COLO668 (cell line): ENCODE data around the gene PGGT1B.

Experiments
- DNase-seq: peaks from one replicate; lab custom pipeline; 2025; ENCODE audit not compliant: unreplicated experiment; lab: John Stamatoyannopoulos, UW

The PGGT1B gene

DNA sequence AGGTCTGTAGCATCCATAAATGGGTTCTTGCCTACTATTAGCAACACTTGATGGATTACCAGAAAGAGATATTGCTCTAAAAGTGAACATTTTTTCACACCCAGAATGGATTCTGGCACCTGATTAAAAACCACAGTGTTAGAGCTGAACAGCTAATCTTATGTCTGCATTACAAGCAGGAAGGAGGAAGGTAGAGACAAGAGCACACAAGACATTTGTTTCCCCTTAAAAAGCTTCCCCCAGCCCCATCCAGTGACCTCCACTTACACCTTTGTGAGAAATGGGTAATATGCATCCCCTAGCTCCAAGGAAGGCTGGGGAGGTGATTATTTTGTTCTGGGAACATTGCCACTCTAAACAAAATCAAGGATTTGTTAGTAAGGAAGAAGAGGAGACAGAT, 80.9 kb downstream of the PGGT1B start:
- no peak for DNase-seq

GRCh38 chr5:115180165-115180709, 82.4 kb downstream of the PGGT1B start:
- DNase-seq = peak; percentile 60

- DNase-seq = peak; percentile 28
Observed at GRCh38 chr5:115179394-115180164, 83.1 kb downstream of the PGGT1B start.

- no peak for DNase-seq
Observed at GRCh38 chr5:115179030-115179393, 83.7 kb downstream of the PGGT1B start.

GRCh38 chr5:115170929-115171510, 91.7 kb downstream of the PGGT1B start:
- no peak for DNase-seq

GRCh38 chr5:115170134-115170928, 92.3 kb downstream of the PGGT1B start:
- peak; percentile 78 for DNase-seq

DNA sequence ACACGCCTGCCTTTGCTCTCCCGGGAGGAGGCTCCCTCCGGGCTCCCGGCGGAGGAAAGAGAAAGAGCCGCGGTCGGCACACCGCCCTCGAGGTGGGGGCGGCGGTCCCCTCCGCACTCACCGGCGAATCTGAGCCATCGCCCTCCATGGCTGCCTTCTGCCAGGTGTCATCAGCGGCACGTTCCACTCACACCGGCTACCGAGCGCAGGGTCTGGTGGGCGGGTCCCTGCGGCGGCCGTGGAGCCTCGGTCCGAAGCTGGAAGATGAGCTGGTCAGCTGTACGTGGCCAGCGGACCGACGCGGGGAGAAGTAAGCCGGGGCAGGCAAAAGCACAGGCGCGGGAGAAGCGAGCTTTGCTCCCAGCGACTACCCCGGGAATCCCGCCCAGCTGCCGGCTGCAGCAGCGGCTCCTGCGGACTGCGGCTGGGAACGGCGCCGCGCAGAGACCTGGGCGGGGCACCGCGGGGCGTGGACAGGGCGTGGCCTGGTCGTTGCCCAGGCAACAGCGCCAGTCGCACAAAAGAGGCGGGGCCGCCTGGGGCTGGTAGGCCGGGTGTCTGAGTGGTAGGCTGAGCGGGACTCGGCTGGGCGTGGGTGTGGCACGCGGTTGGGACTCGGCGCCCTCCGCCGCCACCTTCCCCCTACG, 93.1 kb downstream of the PGGT1B start, which contains the start of gene TRIM36:
TRIM36 (minus strand) TSS at position 422 of the 647 bp plus-strand sequence; CDS start at position 148, 274 bp downstream.
- peak; percentile 95 for DNase-seq

DNA sequence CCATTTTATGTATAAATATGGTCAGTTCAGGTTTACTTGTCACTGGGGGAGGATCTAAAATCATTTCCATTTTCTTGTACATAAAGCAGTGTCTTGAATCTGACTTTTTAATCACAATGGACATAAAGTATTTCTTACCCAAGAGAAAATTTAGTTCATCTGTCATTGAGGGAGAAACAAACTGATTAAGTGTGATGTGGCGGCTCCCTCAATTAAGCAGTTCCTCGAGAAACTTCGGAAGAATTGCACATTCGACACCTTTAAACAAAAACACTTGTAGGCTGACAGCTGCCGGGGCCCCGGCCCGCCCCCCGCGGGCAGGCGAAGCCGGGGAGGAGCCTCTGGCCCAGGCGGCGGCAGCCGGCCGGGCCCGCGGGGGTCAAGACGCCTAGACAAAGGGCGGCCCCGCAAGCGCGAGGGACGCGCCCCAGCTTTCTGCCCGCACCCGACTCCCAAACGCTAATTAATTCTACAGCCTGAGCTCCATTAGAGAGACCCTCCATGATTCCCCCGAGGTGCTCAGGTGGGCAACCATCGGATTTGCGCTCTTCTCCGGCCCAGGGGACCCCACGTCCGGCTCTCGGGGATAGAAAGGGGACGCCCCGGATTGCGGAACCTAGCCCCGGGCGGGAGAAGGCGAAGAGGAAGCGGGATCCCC, 93.7 kb downstream of the PGGT1B start:
- peak; percentile 56 for DNase-seq

DNA sequence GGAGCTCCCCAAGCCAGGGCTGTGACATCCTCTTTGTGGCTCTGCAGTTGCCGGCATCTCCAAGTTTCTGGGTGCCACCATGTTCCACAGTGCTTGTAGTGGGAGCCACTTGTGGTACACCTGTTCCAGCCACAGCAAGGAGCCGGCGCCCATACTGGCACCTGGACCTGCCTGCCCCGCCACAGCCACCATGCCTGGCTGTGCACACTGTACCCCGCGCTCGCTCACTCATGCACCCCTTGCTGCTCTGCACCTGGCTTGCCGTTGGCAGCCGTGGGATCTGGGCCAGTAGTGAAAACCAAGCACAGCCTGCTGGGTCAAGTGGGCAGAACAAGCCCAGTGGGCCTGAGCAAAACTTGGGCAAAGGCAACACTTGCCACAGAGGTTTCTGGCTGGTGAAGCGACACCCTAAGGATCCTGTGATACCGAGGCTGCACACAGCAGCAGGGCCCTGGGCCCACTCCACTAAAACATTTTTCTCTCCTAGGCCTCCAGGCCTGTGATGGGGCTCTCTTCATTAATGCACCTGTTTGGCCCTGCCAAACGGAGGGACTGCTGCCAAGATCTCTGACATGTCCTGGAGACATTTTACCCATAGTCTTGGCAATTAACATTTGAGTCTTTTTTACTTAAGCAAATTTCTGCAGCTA, 95.8 kb downstream of the PGGT1B start:
- DNase-seq = no peak

GRCh38 chr5:115165790-115166189, 96.9 kb downstream of the PGGT1B start:
- DNase-seq = no peak

DNA sequence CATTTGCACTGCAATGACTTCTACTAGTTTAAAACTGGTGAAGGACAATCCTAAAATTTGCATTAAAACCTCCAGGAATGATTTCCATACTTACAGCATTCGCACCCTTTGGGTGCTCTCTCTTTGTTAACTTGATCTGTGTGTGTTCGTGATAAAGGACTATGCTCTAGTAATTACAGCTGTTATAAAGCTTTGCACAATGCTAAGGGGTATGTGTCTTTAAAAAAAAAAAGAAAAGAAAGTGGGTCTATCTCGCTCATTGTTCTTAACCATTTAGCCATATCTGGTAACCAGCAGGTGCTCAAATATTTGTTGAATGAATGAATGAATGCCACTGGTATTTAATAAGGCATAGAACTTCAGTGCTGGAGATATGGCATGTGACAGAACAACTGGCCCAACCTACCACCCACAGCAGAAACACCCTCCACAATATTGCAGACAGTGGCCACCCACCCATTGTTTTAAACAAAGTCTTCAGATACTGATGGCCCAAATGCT, 101.7 kb downstream of the PGGT1B start:
- peak; percentile 25 for DNase-seq
